ENCODE data around the gene UNC5B. TPM values are rescaled to one million over a fixed set of nuclear protein-coding genes. Genes with fewer than 3 reads are reported as not detected.
"Not testable (repeated sequence)": the region's sequence is repeated elsewhere in the genome, so short reads cannot be mapped to it uniquely, and the experiment has no call there.

UNC5B gene
- total and polyA plus RNA-seq, 2 experiments from 2014 or later, result 12.7 to 15.5 TPM

GRCh38 chr10:71294856-71295255, 82.5 kb downstream of the UNC5B start:
- Histone ChIP-seq H3K9me2 (replicated peaks; ENCODE audit: insufficient read depth) (no peaks in the 10 kb centered on the region), H3K4me2 (no peak overlapping the region), H3K4me3 (no peak overlapping the region), H3K9me3 (ENCODE audit: low read depth) (no peaks in the 10 kb centered on the region), H3K79me2 (no peaks in the 10 kb centered on the region), H3K27me3 (no peaks in the 10 kb centered on the region), H3K4me1 (ENCODE audit: insufficient read depth) (peaks cover 8% of the 10 kb centered on the region), H2AFZ (no peak overlapping the region), H3K36me3 (replicated peaks; ENCODE audit: insufficient read depth, low read depth) (no peaks in the 10 kb centered on the region), H4K20me1 (ENCODE audit: insufficient read depth, poor library complexity, severe bottlenecking) (no peaks in the 10 kb centered on the region), H3K27ac (no peak overlapping the region)
- 93% methylated on average over 4 of the region's 4 CpGs for WGBS (ENCODE audit: low lambda C conversion rate, missing lambda C conversion rate)
- TF ChIP-seq EZH2 (IDR thresholded peaks at IDR 0.05; ENCODE audit: borderline replicate concordance) (no peak), EZH2phosphoT487 (IDR thresholded peaks at IDR 0.05; ENCODE audit: low read depth, severe bottlenecking, unreplicated experiment) (no peak), CTCF (IDR thresholded peaks at IDR 0.05; ENCODE audit: poor library complexity) (no peak)
- no peak for DNase-seq (ENCODE audit: low spot score)

- Histone ChIP-seq H3K4me2 (no peak overlapping the region), H3K27ac (no peak overlapping the region), H3K36me3 (replicated peaks; ENCODE audit: insufficient read depth, low read depth) (no peaks in the 10 kb centered on the region), H3K4me1 (ENCODE audit: insufficient read depth) (peaks cover 3% of the 10 kb centered on the region), H2AFZ (no peak overlapping the region), H3K9me2 (replicated peaks; ENCODE audit: insufficient read depth) (no peaks in the 10 kb centered on the region), H3K27me3 (no peaks in the 10 kb centered on the region), H3K79me2 (no peaks in the 10 kb centered on the region), H3K4me3 (no peak overlapping the region), H4K20me1 (ENCODE audit: insufficient read depth, poor library complexity, severe bottlenecking) (no peaks in the 10 kb centered on the region), H3K9me3 (ENCODE audit: low read depth) (no peaks in the 10 kb centered on the region)
- no peak for TF ChIP-seq EZH2 (IDR thresholded peaks at IDR 0.05; ENCODE audit: borderline replicate concordance)
- no peak for TF ChIP-seq CTCF (IDR thresholded peaks at IDR 0.05; ENCODE audit: poor library complexity)
- TF ChIP-seq EZH2phosphoT487 (IDR thresholded peaks at IDR 0.05; ENCODE audit: low read depth, severe bottlenecking, unreplicated experiment), result no peak
- 91% methylated on average over 9 of the region's 9 CpGs for WGBS (ENCODE audit: low lambda C conversion rate, missing lambda C conversion rate)
- no peak for DNase-seq (ENCODE audit: low spot score)
Observed at GRCh38 chr10:71295641-71296040, 83.3 kb downstream of the UNC5B start.

- no peak overlapping the region for H3K27ac ChIP-seq
- H3K79me2 ChIP-seq, result no peaks in the 10 kb centered on the region
- no peaks in the 10 kb centered on the region for H3K9me2 ChIP-seq (replicated peaks; ENCODE audit: insufficient read depth)
- H3K4me2 ChIP-seq, result no peak overlapping the region
- no peak overlapping the region for H3K4me3 ChIP-seq
- H3K36me3 ChIP-seq (replicated peaks; ENCODE audit: insufficient read depth, low read depth), result no peaks in the 10 kb centered on the region
- 77% methylated on average over 5 of the region's 5 CpGs for WGBS (ENCODE audit: low lambda C conversion rate, missing lambda C conversion rate)
- DNase-seq (ENCODE audit: low spot score), result no peak
- no peak overlapping the region for H2AFZ ChIP-seq
- no peaks in the 10 kb centered on the region for H4K20me1 ChIP-seq (ENCODE audit: insufficient read depth, poor library complexity, severe bottlenecking)
- TF ChIP-seq CTCF (IDR thresholded peaks at IDR 0.05; ENCODE audit: poor library complexity) (no peak), EZH2phosphoT487 (IDR thresholded peaks at IDR 0.05; ENCODE audit: low read depth, severe bottlenecking, unreplicated experiment) (no peak), EZH2 (IDR thresholded peaks at IDR 0.05; ENCODE audit: borderline replicate concordance) (no peak)
- H3K27me3 ChIP-seq, result no peaks in the 10 kb centered on the region
- no peaks in the 10 kb centered on the region for H3K4me1 ChIP-seq (ENCODE audit: insufficient read depth)
- no peaks in the 10 kb centered on the region for H3K9me3 ChIP-seq (ENCODE audit: low read depth)
Observed at GRCh38 chr10:71296086-71296485, 83.7 kb downstream of the UNC5B start.

DNA sequence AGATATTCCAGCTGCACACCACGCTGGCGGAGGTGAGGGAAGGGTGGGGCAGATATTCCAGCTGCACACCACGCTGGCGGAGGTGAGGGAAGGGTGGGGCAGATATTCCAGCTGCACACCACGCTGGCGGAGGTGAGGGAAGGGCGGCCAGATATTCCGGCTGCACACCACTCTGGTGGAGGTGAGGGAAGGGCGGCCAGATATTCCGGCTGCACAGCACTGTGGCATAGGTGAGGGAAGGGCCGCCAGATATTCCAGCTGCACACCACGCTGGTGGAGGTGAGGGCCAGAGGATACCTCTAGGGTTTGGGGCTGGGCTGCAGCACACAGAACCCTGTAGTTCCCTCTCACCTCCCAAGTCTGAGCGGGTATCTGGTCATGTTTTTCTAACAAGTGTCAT, 84.4 kb downstream of the UNC5B start:
- not testable (repeated sequence) for H3K79me2 ChIP-seq; H3K36me3 ChIP-seq (replicated peaks; ENCODE audit: insufficient read depth, low read depth); H3K4me3 ChIP-seq; H3K4me1 ChIP-seq (ENCODE audit: insufficient read depth); H2AFZ ChIP-seq; H4K20me1 ChIP-seq (ENCODE audit: insufficient read depth, poor library complexity, severe bottlenecking); H3K9me3 ChIP-seq (ENCODE audit: low read depth); H3K9me2 ChIP-seq (replicated peaks; ENCODE audit: insufficient read depth); H3K27ac ChIP-seq; H3K27me3 ChIP-seq; DNase-seq (ENCODE audit: low spot score); H3K4me2 ChIP-seq
- 99% methylated on average over 5 of the region's 13 CpGs for WGBS (ENCODE audit: low lambda C conversion rate, missing lambda C conversion rate)
